ENCODE measurements around the gene CCR7. TPM values are rescaled to one million over a fixed set of nuclear protein-coding genes. Genes with fewer than 3 reads are reported as not detected.

Gene CCR7
- total and polyA plus RNA-seq, 4 donors: 0.11 to 0.33 (median 0.18) TPM

DNA sequence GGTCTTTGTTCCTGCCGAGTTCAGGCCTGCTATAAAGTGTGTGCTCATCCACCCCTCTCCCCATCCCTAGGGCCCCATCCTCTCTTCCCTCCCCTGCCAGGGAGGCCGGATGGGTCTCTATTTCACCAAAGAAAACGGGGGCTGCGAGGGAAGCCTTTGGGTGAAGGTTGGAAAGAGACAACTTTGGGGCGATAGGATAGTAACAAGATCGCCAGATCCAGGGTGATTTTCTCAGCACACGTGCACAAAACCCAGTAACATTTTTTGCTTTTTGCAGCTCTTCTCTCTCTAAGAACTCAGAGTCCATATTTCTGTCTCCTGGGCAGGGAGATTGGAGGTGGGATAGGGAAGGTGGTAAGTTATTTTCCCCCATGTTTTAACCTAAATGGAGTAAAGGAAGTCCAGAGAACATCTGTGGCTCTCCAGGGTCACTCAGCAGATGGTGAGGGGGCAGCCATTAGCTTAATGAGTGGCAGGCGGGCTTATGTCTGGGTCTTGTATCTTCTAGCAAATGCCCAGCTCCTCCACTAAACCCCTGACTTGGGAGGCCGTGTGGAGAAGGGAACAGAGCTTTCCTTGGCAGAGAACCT, 6.9 kb downstream of the CCR7 start:
- H3K27me3 ChIP-seq (ENCODE audit: control insufficient read depth, insufficient read depth, low read length): peaks cover under 1% of the 10 kb centered on the region
- H3K9me3 ChIP-seq (ENCODE audit: control insufficient read depth, insufficient read depth, low read length): no peaks in the 10 kb centered on the region
- H3K4me1 ChIP-seq (ENCODE audit: control insufficient read depth, insufficient read depth, low read length): peaks cover 51% of the 10 kb centered on the region
- H3K27ac ChIP-seq (ENCODE audit: low read depth, low read length): peak overlapping the region; percentile 57
- no peak overlapping the region for H3K4me3 ChIP-seq (ENCODE audit: low read depth, low read length)
- H3K36me3 ChIP-seq (ENCODE audit: control insufficient read depth, insufficient read depth, low read length): no peaks in the 10 kb centered on the region
- WGBS (ENCODE audit: insufficient coverage): 70% methylated on average over 2 of the region's 9 CpGs
- DNase-seq (ENCODE audit: low read depth in 4 of 6, low spot score in 6 of 6): no peak

- Histone ChIP-seq H3K27ac (ENCODE audit: low read depth, low read length) (peak overlapping the region; percentile 57), H3K36me3 (ENCODE audit: control insufficient read depth, insufficient read depth, low read length) (no peaks in the 10 kb centered on the region), H3K27me3 (ENCODE audit: control insufficient read depth, insufficient read depth, low read length) (no peaks in the 10 kb centered on the region), H3K4me1 (ENCODE audit: control insufficient read depth, insufficient read depth, low read length) (peaks cover 56% of the 10 kb centered on the region), H3K4me3 (ENCODE audit: low read depth, low read length) (no peak overlapping the region), H3K9me3 (ENCODE audit: control insufficient read depth, insufficient read depth, low read length) (no peaks in the 10 kb centered on the region)
- DNase-seq (ENCODE audit: low read depth in 4 of 6, low spot score in 6 of 6): peak in 2 of 6 donors; percentile 45 to 72
- WGBS (ENCODE audit: insufficient coverage): 59% methylated on average over 3 of the region's 6 CpGs
Measured at GRCh38 chr17:40557531-40558299, 7.6 kb downstream of the CCR7 start.

- no peaks in the 10 kb centered on the region for H3K36me3 ChIP-seq (ENCODE audit: control insufficient read depth, insufficient read depth, low read length)
- no peak for DNase-seq (ENCODE audit: low read depth in 4 of 6, low spot score in 6 of 6)
- WGBS (ENCODE audit: insufficient coverage): 34% methylated on average over 9 of the region's 16 CpGs
- H3K27me3 ChIP-seq (ENCODE audit: control insufficient read depth, insufficient read depth, low read length): no peaks in the 10 kb centered on the region
- no peaks in the 10 kb centered on the region for H3K9me3 ChIP-seq (ENCODE audit: control insufficient read depth, insufficient read depth, low read length)
- H3K4me3 ChIP-seq (ENCODE audit: low read depth, low read length): no peak overlapping the region
- peak overlapping the region; percentile 57 for H3K27ac ChIP-seq (ENCODE audit: low read depth, low read length)
- peaks cover 64% of the 10 kb centered on the region for H3K4me1 ChIP-seq (ENCODE audit: control insufficient read depth, insufficient read depth, low read length)
Measured at GRCh38 chr17:40556884-40557414, 8.3 kb downstream of the CCR7 start.

- Histone ChIP-seq H3K36me3 (ENCODE audit: control insufficient read depth, insufficient read depth, low read length) (no peaks in the 10 kb centered on the region), H3K4me3 (ENCODE audit: low read depth, low read length) (no peak overlapping the region), H3K4me1 (ENCODE audit: control insufficient read depth, insufficient read depth, low read length) (peaks cover 71% of the 10 kb centered on the region), H3K9me3 (ENCODE audit: control insufficient read depth, insufficient read depth, low read length) (no peaks in the 10 kb centered on the region), H3K27me3 (ENCODE audit: control insufficient read depth, insufficient read depth, low read length) (no peaks in the 10 kb centered on the region), H3K27ac (ENCODE audit: low read depth, low read length) (no peak overlapping the region)
- no CpG with 5 or more reads among the region's 1 CpG for WGBS (ENCODE audit: insufficient coverage)
- no peak for DNase-seq (ENCODE audit: low read depth in 4 of 6, low spot score in 6 of 6)
Measured at GRCh38 chr17:40556198-40556661, 9.0 kb downstream of the CCR7 start.

- no peaks in the 10 kb centered on the region for H3K27me3 ChIP-seq (ENCODE audit: control insufficient read depth, insufficient read depth, low read length)
- peak in 1 of 6 donors; percentile 1 for DNase-seq (ENCODE audit: low read depth in 4 of 6, low spot score in 6 of 6)
- H3K27ac ChIP-seq (ENCODE audit: low read depth, low read length): no peak overlapping the region
- H3K36me3 ChIP-seq (ENCODE audit: control insufficient read depth, insufficient read depth, low read length): no peaks in the 10 kb centered on the region
- H3K4me3 ChIP-seq (ENCODE audit: low read depth, low read length): no peak overlapping the region
- H3K9me3 ChIP-seq (ENCODE audit: control insufficient read depth, insufficient read depth, low read length): no peaks in the 10 kb centered on the region
- WGBS (ENCODE audit: insufficient coverage): 94% methylated on average over 24 of the region's 26 CpGs
- peaks cover 74% of the 10 kb centered on the region for H3K4me1 ChIP-seq (ENCODE audit: control insufficient read depth, insufficient read depth, low read length)
Measured at GRCh38 chr17:40555296-40556190, 9.7 kb downstream of the CCR7 start.

DNA sequence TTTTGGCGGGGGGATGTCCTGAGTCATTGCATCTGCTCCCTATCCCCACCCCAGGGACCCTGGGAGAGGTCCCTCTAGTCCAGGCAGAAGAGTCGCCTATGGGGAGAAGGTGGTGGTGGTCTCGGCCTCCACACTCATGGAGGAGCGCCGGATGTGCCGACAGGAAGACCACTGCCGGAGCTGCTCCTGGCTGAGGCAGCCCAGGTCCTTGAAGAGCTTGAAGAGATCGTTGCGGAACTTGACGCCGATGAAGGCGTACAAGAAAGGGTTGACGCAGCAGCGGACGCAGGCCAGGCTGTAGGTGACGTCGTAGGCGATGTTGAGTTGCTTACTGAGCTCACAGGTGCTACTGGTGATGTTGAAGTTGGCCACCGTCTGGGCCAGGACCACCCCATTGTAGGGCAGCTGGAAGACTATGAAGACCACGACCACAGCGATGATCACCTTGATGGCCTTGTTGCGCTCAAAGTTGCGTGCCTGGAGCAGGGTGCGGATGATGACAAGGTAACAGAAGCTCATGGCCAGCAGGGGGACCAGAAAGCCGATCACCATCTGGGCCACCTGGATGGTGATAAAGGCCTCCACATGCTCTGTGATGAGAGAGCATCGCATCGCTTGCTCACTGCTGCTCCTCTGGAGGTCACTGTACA, 10.5 kb downstream of the CCR7 start:
- H3K9me3 ChIP-seq (ENCODE audit: control insufficient read depth, insufficient read depth, low read length): no peaks in the 10 kb centered on the region
- WGBS (ENCODE audit: insufficient coverage): 98% methylated on average over 25 of the region's 27 CpGs
- H3K4me1 ChIP-seq (ENCODE audit: control insufficient read depth, insufficient read depth, low read length): peaks cover 71% of the 10 kb centered on the region
- H3K27me3 ChIP-seq (ENCODE audit: control insufficient read depth, insufficient read depth, low read length): no peaks in the 10 kb centered on the region
- H3K36me3 ChIP-seq (ENCODE audit: control insufficient read depth, insufficient read depth, low read length): no peaks in the 10 kb centered on the region
- H3K27ac ChIP-seq (ENCODE audit: low read depth, low read length): peak overlapping the region; percentile 79
- peak in 1 of 6 donors; percentile 0 for DNase-seq (ENCODE audit: low read depth in 4 of 6, low spot score in 6 of 6)
- H3K4me3 ChIP-seq (ENCODE audit: low read depth, low read length): no peak overlapping the region

DNA sequence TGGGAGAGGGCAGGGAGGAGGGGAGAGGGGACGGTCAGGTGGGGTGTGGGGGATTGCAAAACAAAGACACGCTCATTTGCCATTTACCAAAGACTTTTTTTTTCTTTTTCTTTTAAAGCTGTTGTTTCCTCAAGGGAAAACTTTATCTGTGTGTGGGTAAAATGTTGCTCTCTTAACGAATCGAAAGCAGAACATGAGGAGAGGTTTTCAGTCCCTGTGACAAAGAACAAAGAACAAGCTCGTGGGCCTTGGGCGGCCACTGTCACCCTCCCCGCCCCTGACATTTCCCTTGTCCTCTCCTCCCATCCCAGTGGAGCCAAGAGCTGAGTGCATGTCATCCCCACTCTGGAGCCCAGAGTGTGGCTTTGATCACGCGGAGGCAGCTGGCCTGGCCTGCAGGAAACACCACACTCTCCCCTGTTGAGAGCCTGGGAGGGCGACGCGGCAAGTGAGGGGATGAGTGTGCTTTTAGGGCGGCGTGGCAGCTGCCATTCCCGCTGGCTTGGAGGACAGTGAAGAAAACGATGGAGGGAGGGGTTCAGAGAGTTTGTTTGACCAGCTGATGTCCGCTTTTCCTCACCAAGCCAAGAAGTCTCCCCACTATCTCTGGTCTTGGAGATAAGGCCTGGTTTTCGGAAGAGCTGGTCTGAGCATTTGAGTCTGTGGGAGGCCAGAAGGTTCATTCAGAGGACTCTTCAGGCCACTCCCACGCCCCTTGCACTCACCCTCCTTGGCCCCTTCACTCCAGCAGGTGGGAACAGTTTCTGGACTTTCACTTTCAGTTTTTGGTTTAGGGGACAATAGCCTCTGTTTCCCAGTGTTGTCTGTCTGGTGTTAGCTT, 11.4 kb downstream of the CCR7 start:
- Histone ChIP-seq H3K36me3 (ENCODE audit: control insufficient read depth, insufficient read depth, low read length) (no peaks in the 10 kb centered on the region), H3K9me3 (ENCODE audit: control insufficient read depth, insufficient read depth, low read length) (no peaks in the 10 kb centered on the region), H3K4me3 (ENCODE audit: low read depth, low read length) (no peak overlapping the region), H3K4me1 (ENCODE audit: control insufficient read depth, insufficient read depth, low read length) (peaks cover 73% of the 10 kb centered on the region), H3K27me3 (ENCODE audit: control insufficient read depth, insufficient read depth, low read length) (no peaks in the 10 kb centered on the region), H3K27ac (ENCODE audit: low read depth, low read length) (peak overlapping the region; percentile 79)
- WGBS (ENCODE audit: insufficient coverage): 31% methylated on average over 6 of the region's 19 CpGs
- DNase-seq (ENCODE audit: low read depth in 4 of 6, low spot score in 6 of 6): no peak

GRCh38 chr17:40552806-40553693, 12.2 kb downstream of the CCR7 start:
- Histone ChIP-seq H3K27ac (ENCODE audit: low read depth, low read length) (peak overlapping the region; percentile 79), H3K9me3 (ENCODE audit: control insufficient read depth, insufficient read depth, low read length) (no peaks in the 10 kb centered on the region), H3K4me3 (ENCODE audit: low read depth, low read length) (no peak overlapping the region), H3K36me3 (ENCODE audit: control insufficient read depth, insufficient read depth, low read length) (no peaks in the 10 kb centered on the region), H3K4me1 (ENCODE audit: control insufficient read depth, insufficient read depth, low read length) (peaks cover 70% of the 10 kb centered on the region), H3K27me3 (ENCODE audit: control insufficient read depth, insufficient read depth, low read length) (no peaks in the 10 kb centered on the region)
- no peak for DNase-seq (ENCODE audit: low read depth in 4 of 6, low spot score in 6 of 6)
- WGBS (ENCODE audit: insufficient coverage): 94% methylated on average over 7 of the region's 12 CpGs

Measured in spinal cord (tissue), 10 donors.